ENCODE results near the gene SLC1A4. TPM values are rescaled to one million over a fixed set of nuclear protein-coding genes. Genes with fewer than 3 reads are reported as not detected.
A peak's percentile ranks its signal among the peaks of the same experiment; 100 is the strongest.

SLC1A4 gene
- total RNA-seq, 6 donors from 2014 or later, result 5.2 to 15.2 (median 9.7) TPM

- H3K27me3 ChIP-seq, result no peaks in the 10 kb centered on the region
- H3K4me3 ChIP-seq, result no peak overlapping the region
- no peak for TF ChIP-seq EP300 (IDR thresholded peaks at IDR 0.05)
- no peak overlapping the region for H3K27ac ChIP-seq
- H3K36me3 ChIP-seq, result peaks cover 0 to 18% (median 3%) of the 10 kb centered on the region in 4 donors
- peak in 1 of 2 donors; percentile 18 for DNase-seq
- peaks cover 0 to 10% (median 0%) of the 10 kb centered on the region in 4 donors for H3K4me1 ChIP-seq
- WGBS, 2 donors, result 92 to 94% methylated on average over 8 of the region's 8 CpGs
- ATAC-seq (ENCODE audit: low FRiP score in 2 of 2), result no peak
- H3K9me3 ChIP-seq, result no peaks in the 10 kb centered on the region
Observed at GRCh38 chr2:65023742-65024141, 34.5 kb downstream of the SLC1A4 start.

DNA sequence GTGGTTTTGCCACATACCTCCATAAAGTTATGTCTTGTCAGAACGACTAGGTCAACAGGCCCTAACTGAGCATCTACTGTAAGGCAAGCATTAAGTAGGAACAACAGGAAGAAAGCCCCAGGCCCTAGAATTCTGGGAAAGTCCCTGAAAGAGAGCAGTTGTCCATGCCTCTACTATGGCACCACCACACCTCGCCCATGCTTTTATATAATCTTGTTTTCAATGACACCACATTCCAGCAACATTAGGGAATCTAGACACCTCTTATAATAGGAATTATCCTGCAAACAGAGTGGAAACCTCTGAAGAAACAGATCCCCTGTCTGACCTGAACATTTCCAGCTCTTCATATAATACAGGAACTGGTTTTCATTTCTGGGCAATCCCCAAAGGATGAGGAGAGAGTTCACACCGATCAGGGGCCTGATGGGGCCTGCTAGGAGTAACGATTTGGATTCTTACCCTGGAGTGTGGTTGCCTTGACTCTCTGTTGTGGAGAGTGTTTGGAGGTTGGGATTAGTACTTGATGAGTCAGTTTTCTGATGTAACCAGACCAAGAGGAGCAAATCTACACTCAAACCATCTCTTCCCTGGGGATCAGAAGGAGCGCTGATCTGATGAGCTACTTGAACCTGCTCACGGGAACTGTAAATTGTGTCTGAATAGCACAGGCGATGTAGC is 35.1 kb downstream of the SLC1A4 start:
- TF ChIP-seq POLR2AphosphoS5 (IDR thresholded peaks at IDR 0.05) (no peak), EP300 (IDR thresholded peaks at IDR 0.05) (no peak), POLR2A (IDR thresholded peaks at IDR 0.05) (no peak)
- TF ChIP-seq, protein P1, sequence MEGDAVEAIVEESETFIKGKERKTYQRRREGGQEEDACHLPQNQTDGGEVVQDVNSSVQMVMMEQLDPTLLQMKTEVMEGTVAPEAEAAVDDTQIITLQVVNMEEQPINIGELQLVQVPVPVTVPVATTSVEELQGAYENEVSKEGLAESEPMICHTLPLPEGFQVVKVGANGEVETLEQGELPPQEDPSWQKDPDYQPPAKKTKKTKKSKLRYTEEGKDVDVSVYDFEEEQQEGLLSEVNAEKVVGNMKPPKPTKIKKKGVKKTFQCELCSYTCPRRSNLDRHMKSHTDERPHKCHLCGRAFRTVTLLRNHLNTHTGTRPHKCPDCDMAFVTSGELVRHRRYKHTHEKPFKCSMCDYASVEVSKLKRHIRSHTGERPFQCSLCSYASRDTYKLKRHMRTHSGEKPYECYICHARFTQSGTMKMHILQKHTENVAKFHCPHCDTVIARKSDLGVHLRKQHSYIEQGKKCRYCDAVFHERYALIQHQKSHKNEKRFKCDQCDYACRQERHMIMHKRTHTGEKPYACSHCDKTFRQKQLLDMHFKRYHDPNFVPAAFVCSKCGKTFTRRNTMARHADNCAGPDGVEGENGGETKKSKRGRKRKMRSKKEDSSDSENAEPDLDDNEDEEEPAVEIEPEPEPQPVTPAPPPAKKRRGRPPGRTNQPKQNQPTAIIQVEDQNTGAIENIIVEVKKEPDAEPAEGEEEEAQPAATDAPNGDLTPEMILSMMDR (IDR thresholded peaks at IDR 0.05), result no peak
- 85 to 94% methylated on average over 7 of the region's 7 CpGs for WGBS, 2 donors
- Histone ChIP-seq H3K4me1 (peaks cover 0 to 10% (median 0%) of the 10 kb centered on the region in 4 donors), H3K4me3 (no peak overlapping the region), H3K27me3 (no peaks in the 10 kb centered on the region), H3K9me3 (no peaks in the 10 kb centered on the region), H3K36me3 (peaks cover 0 to 15% (median 1%) of the 10 kb centered on the region in 4 donors), H3K27ac (no peak overlapping the region)
- ATAC-seq (ENCODE audit: low FRiP score in 2 of 2) (peak in 1 of 2 donors; percentile 78), DNase-seq (no peak)

DNA sequence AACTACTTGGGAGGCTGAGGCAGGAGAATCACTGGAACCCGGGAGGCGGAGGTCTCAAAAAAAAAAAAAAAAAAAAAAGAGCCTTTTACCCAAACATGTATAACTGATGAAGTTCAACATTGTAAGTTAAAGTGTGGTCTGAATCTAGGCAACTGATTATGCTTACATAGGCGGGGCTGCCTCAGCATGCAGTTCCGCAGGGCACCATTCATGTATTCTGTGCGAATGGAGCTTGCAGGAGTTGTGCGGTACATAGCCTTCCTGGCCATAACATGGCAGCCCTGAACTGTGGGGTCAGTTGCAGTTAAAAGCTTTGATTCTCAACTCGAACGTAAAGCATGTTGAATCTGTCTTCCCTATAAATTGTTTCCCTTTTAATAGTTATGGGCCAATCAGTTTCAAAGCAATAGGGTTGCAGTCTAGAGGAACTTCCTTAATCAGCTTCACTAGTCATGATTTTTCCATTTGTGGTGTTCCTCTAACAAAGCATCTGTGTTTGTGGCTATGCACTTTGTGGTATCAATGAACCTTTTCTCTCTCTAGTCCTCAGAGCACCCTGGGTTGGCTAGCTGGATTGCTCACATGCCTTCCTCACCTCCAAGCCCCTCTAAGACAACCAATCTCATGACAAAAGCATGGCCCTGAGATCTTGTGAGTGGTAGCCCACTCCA is 36.4 kb downstream of the SLC1A4 start:
- no peak for DNase-seq
- peak in 1 of 2 donors; percentile 25 for ATAC-seq (ENCODE audit: low FRiP score in 2 of 2)
- no peak overlapping the region for H3K27ac ChIP-seq
- H3K4me3 ChIP-seq, result no peak overlapping the region
- H3K27me3 ChIP-seq, result no peaks in the 10 kb centered on the region
- H3K9me3 ChIP-seq, result no peaks in the 10 kb centered on the region
- H3K36me3 ChIP-seq, result peaks cover 0 to 8% (median 0%) of the 10 kb centered on the region in 4 donors
- H3K4me1 ChIP-seq, result peaks cover 0 to 10% (median 0%) of the 10 kb centered on the region in 4 donors
- WGBS, 2 donors, result 82 to 98% methylated on average over 8 of the region's 8 CpGs
- TF ChIP-seq POLR2AphosphoS5 (IDR thresholded peaks at IDR 0.05) (no peak), EP300 (IDR thresholded peaks at IDR 0.05) (no peak), POLR2A (IDR thresholded peaks at IDR 0.05) (no peak)
- TF ChIP-seq, protein P1 (IDR thresholded peaks at IDR 0.05), result no peak

DNA sequence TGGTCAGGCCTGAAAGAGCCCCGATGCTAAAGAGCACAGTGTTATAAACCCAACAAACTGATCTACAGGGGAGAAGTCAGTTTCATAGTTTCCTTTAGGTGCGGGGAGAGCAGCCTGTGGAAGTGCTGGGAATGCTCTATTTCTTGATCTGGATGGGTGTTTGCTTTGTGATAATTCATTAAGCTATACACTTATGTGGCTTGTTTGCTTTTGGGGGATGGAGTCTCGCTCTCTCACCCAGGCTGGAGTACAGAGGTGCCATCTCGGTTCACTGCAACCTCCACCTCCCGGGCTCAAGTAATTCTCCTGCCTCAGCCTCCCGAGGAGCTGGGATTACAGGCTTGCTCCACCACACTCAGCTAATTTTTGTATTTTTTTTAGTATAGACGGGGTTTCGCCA is 37.0 kb downstream of the SLC1A4 start:
- Histone ChIP-seq H3K9me3 (no peaks in the 10 kb centered on the region), H3K36me3 (peaks cover 0 to 2% (median 0%) of the 10 kb centered on the region in 4 donors), H3K27me3 (no peaks in the 10 kb centered on the region), H3K27ac (no peak overlapping the region), H3K4me3 (no peak overlapping the region), H3K4me1 (peaks cover 0 to 11% (median 2%) of the 10 kb centered on the region in 4 donors)
- 86 to 89% methylated on average over 8 of the region's 8 CpGs for WGBS, 2 donors
- DNase-seq, result no peak
- no peak for ATAC-seq (ENCODE audit: low FRiP score in 2 of 2)
- no peak for TF ChIP-seq POLR2A (IDR thresholded peaks at IDR 0.05)
- TF ChIP-seq POLR2AphosphoS5 (IDR thresholded peaks at IDR 0.05), result no peak
- TF ChIP-seq, protein P1 (IDR thresholded peaks at IDR 0.05), result no peak
- no peak for TF ChIP-seq EP300 (IDR thresholded peaks at IDR 0.05)

GRCh38 chr2:65026704-65027464 is 37.7 kb downstream of the SLC1A4 start:
- TF ChIP-seq EP300 (IDR thresholded peaks at IDR 0.05) (no peak), POLR2AphosphoS5 (IDR thresholded peaks at IDR 0.05) (no peak), POLR2A (IDR thresholded peaks at IDR 0.05) (no peak)
- TF ChIP-seq, protein P1 (IDR thresholded peaks at IDR 0.05), result no peak

More at GRCh38 chr2:65026704-65027464, 37.7 kb downstream of the SLC1A4 start:
- Histone ChIP-seq H3K9me3 (no peaks in the 10 kb centered on the region), H3K27me3 (no peaks in the 10 kb centered on the region), H3K36me3 (no peaks in the 10 kb centered on the region), H3K4me1 (peaks cover 5 to 18% (median 5%) of the 10 kb centered on the region in 4 donors), H3K4me3 (no peak overlapping the region), H3K27ac (no peak overlapping the region)
- ATAC-seq (ENCODE audit: low FRiP score in 2 of 2) (no peak), DNase-seq (no peak)
- 97% methylated on average over 13 of the region's 13 CpGs for WGBS, 2 donors
